ENCODE measurements around the gene GARNL3. TPM values are rescaled to one million over a fixed set of nuclear protein-coding genes. Genes with fewer than 3 reads are reported as not detected.

The GARNL3 gene, protein sequence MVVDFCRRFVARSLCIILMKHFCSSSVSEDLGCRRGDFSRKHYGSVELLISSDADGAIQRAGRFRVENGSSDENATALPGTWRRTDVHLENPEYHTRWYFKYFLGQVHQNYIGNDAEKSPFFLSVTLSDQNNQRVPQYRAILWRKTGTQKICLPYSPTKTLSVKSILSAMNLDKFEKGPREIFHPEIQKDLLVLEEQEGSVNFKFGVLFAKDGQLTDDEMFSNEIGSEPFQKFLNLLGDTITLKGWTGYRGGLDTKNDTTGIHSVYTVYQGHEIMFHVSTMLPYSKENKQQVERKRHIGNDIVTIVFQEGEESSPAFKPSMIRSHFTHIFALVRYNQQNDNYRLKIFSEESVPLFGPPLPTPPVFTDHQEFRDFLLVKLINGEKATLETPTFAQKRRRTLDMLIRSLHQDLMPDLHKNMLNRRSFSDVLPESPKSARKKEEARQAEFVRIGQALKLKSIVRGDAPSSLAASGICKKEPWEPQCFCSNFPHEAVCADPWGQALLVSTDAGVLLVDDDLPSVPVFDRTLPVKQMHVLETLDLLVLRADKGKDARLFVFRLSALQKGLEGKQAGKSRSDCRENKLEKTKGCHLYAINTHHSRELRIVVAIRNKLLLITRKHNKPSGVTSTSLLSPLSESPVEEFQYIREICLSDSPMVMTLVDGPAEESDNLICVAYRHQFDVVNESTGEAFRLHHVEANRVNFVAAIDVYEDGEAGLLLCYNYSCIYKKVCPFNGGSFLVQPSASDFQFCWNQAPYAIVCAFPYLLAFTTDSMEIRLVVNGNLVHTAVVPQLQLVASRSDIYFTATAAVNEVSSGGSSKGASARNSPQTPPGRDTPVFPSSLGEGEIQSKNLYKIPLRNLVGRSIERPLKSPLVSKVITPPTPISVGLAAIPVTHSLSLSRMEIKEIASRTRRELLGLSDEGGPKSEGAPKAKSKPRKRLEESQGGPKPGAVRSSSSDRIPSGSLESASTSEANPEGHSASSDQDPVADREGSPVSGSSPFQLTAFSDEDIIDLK
- 1.3 TPM for polyA plus RNA-seq (2013, experiment 1 of 2)
- polyA plus RNA-seq (2013, experiment 2 of 2) = 1.2 TPM

DNA sequence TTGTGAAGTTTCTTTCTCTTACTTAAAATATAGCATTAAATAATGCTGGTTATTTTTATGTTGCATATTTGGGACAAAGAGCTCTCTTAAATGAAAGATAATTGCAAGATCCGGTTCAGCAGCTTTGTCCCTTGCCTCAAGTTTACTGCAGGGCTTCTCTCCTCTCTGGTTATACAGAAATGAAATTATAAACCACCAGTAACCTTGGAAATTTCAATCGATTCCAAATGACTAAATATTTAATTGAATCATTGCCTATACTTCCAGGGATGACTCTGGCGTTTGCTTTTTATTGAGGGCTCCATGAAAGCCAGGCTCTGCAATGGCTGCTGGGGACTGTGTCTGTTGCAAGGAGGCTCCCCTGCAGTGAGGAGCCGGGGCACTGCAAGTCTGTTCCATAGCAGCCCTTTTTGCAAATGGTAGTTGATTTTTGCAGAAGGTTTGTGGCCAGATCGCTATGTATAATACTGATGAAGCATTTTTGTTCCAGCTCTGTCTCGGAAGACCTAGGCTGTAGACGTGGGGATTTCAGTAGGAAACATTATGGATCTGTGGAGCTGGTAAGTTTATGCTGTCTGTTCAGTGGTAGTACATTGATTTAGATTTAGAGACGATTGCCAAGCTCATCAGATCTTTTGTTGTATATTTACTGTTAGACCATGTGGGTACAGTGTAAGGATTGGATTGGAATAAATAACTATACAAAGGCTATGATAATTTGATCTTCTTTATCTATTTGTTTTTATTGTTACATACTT, at the start of gene GARNL3:
GARNL3 (plus strand) TSS at position 313 of the 758 bp plus-strand sequence; CDS start at position 417, 104 bp downstream.
- H3K27ac ChIP-seq (ENCODE audit: low read depth, low read length) = no peak within 1 kb of the TSS
- H2BK120ac ChIP-seq (ENCODE audit: low read depth, low read length) = no peak within 1 kb of the TSS
- H4K8ac ChIP-seq (ENCODE audit: low read depth, low read length) = no peak within 1 kb of the TSS
- no peak within 1 kb of the TSS for H2BK5ac ChIP-seq (ENCODE audit: low read length)
- WGBS (ENCODE audit: extremely low coverage, insufficient coverage, low lambda C conversion rate) = no CpG with 5 or more reads among the region's 8 CpGs
- H3K27me3 ChIP-seq (ENCODE audit: insufficient read depth, low read length, poor library complexity) = no peaks in the 10 kb centered on the region
- no peak within 1 kb of the TSS for H3K18ac ChIP-seq (ENCODE audit: low read length)
- H3K23ac ChIP-seq (ENCODE audit: low read length) = no peak within 1 kb of the TSS
- no peak within 1 kb of the TSS for H2BK15ac ChIP-seq (replicated peaks; ENCODE audit: low read depth)
- no peaks in the 10 kb centered on the region for H3K79me2 ChIP-seq (ENCODE audit: control insufficient read depth, insufficient read depth, low read length)
- H2AK5ac ChIP-seq (ENCODE audit: low read length) = no peak within 1 kb of the TSS
- H4K5ac ChIP-seq (ENCODE audit: low read length) = no peak within 1 kb of the TSS
- no peak within 1 kb of the TSS for H3K4ac ChIP-seq (ENCODE audit: low read depth, low read length)
- no peaks in the 10 kb centered on the region for H3K36me3 ChIP-seq (ENCODE audit: control insufficient read depth, insufficient read depth, low read length)
- H3K79me1 ChIP-seq (ENCODE audit: low read length) = no peaks in the 10 kb centered on the region
- no peak within 1 kb of the TSS for H3K4me2 ChIP-seq (ENCODE audit: low read length)
- DNase-seq = no peak
- no peaks in the 10 kb centered on the region for H3K4me1 ChIP-seq (ENCODE audit: control insufficient read depth, low read depth, low read length)
- no peak within 1 kb of the TSS for H3K4me3 ChIP-seq (ENCODE audit: low read length)
- no peak within 1 kb of the TSS for H3K9ac ChIP-seq (ENCODE audit: low read length)
- no peak within 1 kb of the TSS for H3K56ac ChIP-seq (ENCODE audit: low read length)

DNA sequence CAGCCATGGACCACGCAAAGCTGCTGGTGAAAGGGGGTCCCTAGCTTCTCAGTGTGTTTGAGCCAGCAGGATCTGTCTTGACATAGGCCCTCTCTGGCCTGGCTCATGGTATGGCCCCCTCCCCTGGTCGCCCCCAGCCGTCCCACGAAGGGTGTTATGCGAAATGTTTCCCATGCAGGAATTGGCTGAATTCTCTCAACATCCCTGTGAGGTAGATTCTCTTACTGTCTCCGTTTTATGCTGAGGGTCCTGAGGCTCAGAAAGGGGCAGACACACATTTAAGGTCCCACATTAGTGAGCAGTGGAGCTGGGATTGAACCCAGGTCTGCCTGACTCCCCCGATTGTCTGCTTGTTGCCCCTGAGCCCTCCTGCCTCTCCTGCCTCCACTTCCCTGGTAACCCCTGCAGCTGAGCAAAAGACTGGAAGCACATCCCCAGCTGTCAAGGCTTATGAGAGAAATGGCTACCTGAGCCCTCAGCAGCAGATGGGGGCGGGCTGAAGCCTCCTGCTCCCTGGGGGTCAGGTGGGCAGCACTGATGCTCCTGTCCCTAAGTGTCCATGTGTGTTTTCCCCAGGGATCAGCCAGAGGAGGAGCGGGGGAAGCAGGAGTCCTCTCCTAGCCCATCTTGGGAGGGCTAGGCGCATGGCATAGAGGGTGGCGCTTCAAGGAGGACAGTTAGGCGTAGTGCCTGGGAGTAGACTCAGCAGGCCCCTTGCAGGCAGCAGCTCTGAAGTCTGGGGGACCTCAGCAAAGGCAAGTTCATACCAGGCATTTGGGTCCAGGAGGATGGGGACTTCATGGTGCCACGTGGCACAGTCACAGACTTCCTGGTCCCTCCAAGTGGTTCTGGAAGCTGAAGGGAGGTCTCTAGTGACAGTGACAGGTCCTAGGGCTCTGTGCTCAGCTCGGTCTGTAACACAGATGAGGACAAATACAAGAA, 49.0 kb upstream of the GARNL3 start:
- Histone ChIP-seq H2BK120ac (ENCODE audit: low read depth, low read length) (no peak overlapping the region), H3K4me1 (ENCODE audit: control insufficient read depth, low read depth, low read length) (peaks cover 3% of the 10 kb centered on the region), H4K8ac (ENCODE audit: low read depth, low read length) (no peak overlapping the region), H3K4me2 (ENCODE audit: low read length) (no peak overlapping the region), H3K79me2 (ENCODE audit: control insufficient read depth, insufficient read depth, low read length) (no peaks in the 10 kb centered on the region), H2AK5ac (ENCODE audit: low read length) (no peak overlapping the region), H3K36me3 (ENCODE audit: control insufficient read depth, insufficient read depth, low read length) (no peaks in the 10 kb centered on the region), H4K5ac (ENCODE audit: low read length) (no peak overlapping the region), H3K79me1 (ENCODE audit: low read length) (no peaks in the 10 kb centered on the region), H3K56ac (ENCODE audit: low read length) (no peak overlapping the region), H3K4ac (ENCODE audit: low read depth, low read length) (no peak overlapping the region), H3K4me3 (ENCODE audit: low read length) (no peak overlapping the region), H3K27me3 (ENCODE audit: insufficient read depth, low read length, poor library complexity) (no peaks in the 10 kb centered on the region), H3K9ac (ENCODE audit: low read length) (no peak overlapping the region), H3K23ac (ENCODE audit: low read length) (no peak overlapping the region), H2BK15ac (replicated peaks; ENCODE audit: low read depth) (no peak overlapping the region), H2BK5ac (ENCODE audit: low read length) (no peak overlapping the region), H3K18ac (ENCODE audit: low read length) (no peak overlapping the region), H3K27ac (ENCODE audit: low read depth, low read length) (no peak overlapping the region)
- no peak for DNase-seq
- no CpG with 5 or more reads among the region's 14 CpGs for WGBS (ENCODE audit: extremely low coverage, insufficient coverage, low lambda C conversion rate)

DNA sequence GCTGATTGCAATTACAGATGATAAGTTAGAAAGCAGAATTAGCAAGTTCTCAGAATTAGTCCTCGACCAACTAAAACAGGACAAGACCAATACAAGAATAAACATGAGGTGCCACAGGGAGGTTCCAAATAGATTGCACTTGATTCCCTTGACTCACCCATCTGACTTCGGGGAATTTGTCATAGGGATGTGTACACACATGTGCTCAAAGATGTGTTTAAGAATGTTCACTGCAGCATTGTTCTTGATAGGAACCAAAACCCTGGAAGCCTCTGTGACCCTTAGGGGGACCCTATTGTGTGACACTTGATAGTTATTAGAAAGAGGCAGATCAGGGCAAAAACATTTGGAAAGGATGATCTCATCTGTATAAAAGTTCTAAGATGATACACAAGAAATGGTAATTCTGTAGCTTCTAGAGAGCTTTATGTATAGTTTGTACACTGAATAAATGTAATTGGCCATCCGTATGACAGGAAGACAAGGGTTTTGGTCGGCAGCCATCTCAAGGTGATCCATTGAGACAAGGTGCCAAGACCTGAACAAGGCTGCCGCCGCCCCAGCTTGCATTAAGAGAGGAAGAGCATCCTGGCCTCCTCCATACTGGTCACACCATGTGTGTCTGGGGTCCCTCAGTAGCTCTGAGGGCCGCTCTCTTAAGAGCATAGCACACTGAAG, 48.2 kb upstream of the GARNL3 start:
- no peak overlapping the region for H3K9ac ChIP-seq (ENCODE audit: low read length)
- no CpG with 5 or more reads among the region's 7 CpGs for WGBS (ENCODE audit: extremely low coverage, insufficient coverage, low lambda C conversion rate)
- H3K36me3 ChIP-seq (ENCODE audit: control insufficient read depth, insufficient read depth, low read length) = no peaks in the 10 kb centered on the region
- no peak overlapping the region for H3K23ac ChIP-seq (ENCODE audit: low read length)
- H3K27me3 ChIP-seq (ENCODE audit: insufficient read depth, low read length, poor library complexity) = no peaks in the 10 kb centered on the region
- no peak overlapping the region for H2BK15ac ChIP-seq (replicated peaks; ENCODE audit: low read depth)
- no peak overlapping the region for H2BK120ac ChIP-seq (ENCODE audit: low read depth, low read length)
- no peaks in the 10 kb centered on the region for H3K4me1 ChIP-seq (ENCODE audit: control insufficient read depth, low read depth, low read length)
- no peaks in the 10 kb centered on the region for H3K79me1 ChIP-seq (ENCODE audit: low read length)
- H3K4me2 ChIP-seq (ENCODE audit: low read length) = no peak overlapping the region
- no peaks in the 10 kb centered on the region for H3K79me2 ChIP-seq (ENCODE audit: control insufficient read depth, insufficient read depth, low read length)
- no peak for DNase-seq
- no peak overlapping the region for H4K5ac ChIP-seq (ENCODE audit: low read length)
- H4K8ac ChIP-seq (ENCODE audit: low read depth, low read length) = no peak overlapping the region
- H3K4me3 ChIP-seq (ENCODE audit: low read length) = no peak overlapping the region
- H3K56ac ChIP-seq (ENCODE audit: low read length) = no peak overlapping the region
- no peak overlapping the region for H3K18ac ChIP-seq (ENCODE audit: low read length)
- H3K4ac ChIP-seq (ENCODE audit: low read depth, low read length) = no peak overlapping the region
- H3K27ac ChIP-seq (ENCODE audit: low read depth, low read length) = no peak overlapping the region
- no peak overlapping the region for H2BK5ac ChIP-seq (ENCODE audit: low read length)
- no peak overlapping the region for H2AK5ac ChIP-seq (ENCODE audit: low read length)

DNA sequence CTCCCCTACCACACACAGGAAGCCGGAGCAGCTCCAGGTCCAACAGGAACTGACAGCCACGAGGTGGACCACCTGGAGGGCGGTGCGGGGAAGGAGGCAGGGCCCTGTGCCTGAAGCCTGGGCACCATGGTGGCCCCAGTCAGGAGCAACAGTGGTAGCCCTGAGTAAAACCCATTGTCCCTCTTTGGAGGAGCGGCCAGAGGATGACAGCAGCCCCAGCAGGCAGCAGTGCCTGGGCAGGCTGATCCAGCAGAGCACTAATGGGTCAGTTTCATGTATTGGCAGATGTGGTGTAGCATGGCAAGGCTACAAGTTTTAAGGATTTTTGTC, 47.7 kb upstream of the GARNL3 start:
- Histone ChIP-seq H4K5ac (ENCODE audit: low read length) (no peak overlapping the region), H4K8ac (ENCODE audit: low read depth, low read length) (no peak overlapping the region), H3K79me1 (ENCODE audit: low read length) (no peaks in the 10 kb centered on the region), H3K4me1 (ENCODE audit: control insufficient read depth, low read depth, low read length) (no peaks in the 10 kb centered on the region), H3K23ac (ENCODE audit: low read length) (no peak overlapping the region), H3K27me3 (ENCODE audit: insufficient read depth, low read length, poor library complexity) (no peaks in the 10 kb centered on the region), H3K56ac (ENCODE audit: low read length) (no peak overlapping the region), H2BK120ac (ENCODE audit: low read depth, low read length) (no peak overlapping the region), H3K18ac (ENCODE audit: low read length) (no peak overlapping the region), H3K27ac (ENCODE audit: low read depth, low read length) (no peak overlapping the region), H3K4ac (ENCODE audit: low read depth, low read length) (no peak overlapping the region), H3K4me2 (ENCODE audit: low read length) (no peak overlapping the region), H2BK15ac (replicated peaks; ENCODE audit: low read depth) (no peak overlapping the region), H3K36me3 (ENCODE audit: control insufficient read depth, insufficient read depth, low read length) (no peaks in the 10 kb centered on the region), H3K79me2 (ENCODE audit: control insufficient read depth, insufficient read depth, low read length) (no peaks in the 10 kb centered on the region), H2BK5ac (ENCODE audit: low read length) (no peak overlapping the region), H3K9ac (ENCODE audit: low read length) (no peak overlapping the region), H2AK5ac (ENCODE audit: low read length) (no peak overlapping the region), H3K4me3 (ENCODE audit: low read length) (no peak overlapping the region)
- no CpG with 5 or more reads among the region's 5 CpGs for WGBS (ENCODE audit: extremely low coverage, insufficient coverage, low lambda C conversion rate)
- no peak for DNase-seq
